BLaER1 treated with 17β-estradiol and CSF1 and Interleukin-3, amounts not matched to agents 10 nM and 100 nM (cell line): Measurements from ENCODE around the gene AXDND1.

ENCODE experiments used
- H3K27ac ChIP-seq, 11 experiments: shearing (Covaris generic); formaldehyde crosslinking; 2 replicates each; pipeline ENCODE4 v1.8.1; 2022
- H3K27me3 ChIP-seq, 11 experiments: shearing (Covaris generic); formaldehyde crosslinking; 2 replicates each; pipeline ENCODE4 v1.8.1; 2022
- H3K36me3 ChIP-seq, 11 experiments: shearing (Covaris generic); formaldehyde crosslinking; 2 replicates each; pipeline ENCODE4 v1.8.1; 2022
- H3K4me1 ChIP-seq, 10 experiments: shearing (Covaris generic); formaldehyde crosslinking; 2 replicates each; pipeline ENCODE4 v1.8.1; 2022
- H3K4me2 ChIP-seq, 11 experiments: shearing (Covaris generic); formaldehyde crosslinking; 2 replicates each; pipeline ENCODE4 v1.8.1; 2022
- H3K4me3 ChIP-seq, 10 experiments: shearing (Covaris generic); formaldehyde crosslinking; 2 replicates each; pipeline ENCODE4 v1.8.1; 2022
- H3K9ac ChIP-seq, 11 experiments: shearing (Covaris generic); formaldehyde crosslinking; 2 replicates each; pipeline ENCODE4 v1.8.1; 2022
- H3K9me3 ChIP-seq, 11 experiments: shearing (Covaris generic); formaldehyde crosslinking; replicated peaks in 1 of 11; 2 replicates each; pipeline ENCODE4 v1.8.1; 2022
- H4K20me1 ChIP-seq, 11 experiments: shearing (Covaris generic); formaldehyde crosslinking; 2 replicates each; pipeline ENCODE4 v1.8.1; 2022
- Cebpa-rat ChIP-seq, 11 experiments: shearing (Covaris generic); IDR thresholded peaks; 2 replicates each; pipeline ENCODE4 v1.8.1; 2022

The AXDND1 gene

GRCh38 chr1:179327679-179328078 lies 38.1 kb upstream of the AXDND1 start:
- no peak overlapping the region for H3K4me2 ChIP-seq
- H3K4me1 ChIP-seq = 0 out of 20 replicates have a peak, but pooled peaks cover 0 to 7% (median 0%) of the 10 kb centered on the region in 10 experiments
- peak overlapping the region in 3 of 11 experiments; percentile 5 to 64 (median 59); a peak in 4 of 22 replicates for H3K27ac ChIP-seq
- no peaks in the 10 kb centered on the region for H3K27me3 ChIP-seq
- H4K20me1 ChIP-seq = no peaks in the 10 kb centered on the region
- peaks cover 58 to 94% (median 72%) of the 10 kb centered on the region in 11 experiments for H3K36me3 ChIP-seq
- H3K9ac ChIP-seq = no peak overlapping the region
- no peak for TF ChIP-seq Cebpa-rat (IDR thresholded peaks at IDR 0.05)
- no peak overlapping the region for H3K4me3 ChIP-seq
- peaks cover 14 to 24% (median 18%) of the 10 kb centered on the region in 11 experiments; a peak in 21 of 22 replicates for H3K9me3 ChIP-seq

GRCh38 chr1:179329862-179330261 lies 35.9 kb upstream of the AXDND1 start:
- H3K27ac ChIP-seq = no peak overlapping the region
- no peak overlapping the region for H3K9ac ChIP-seq
- H3K9me3 ChIP-seq = peaks cover 14 to 24% (median 18%) of the 10 kb centered on the region in 11 experiments; a peak in 21 of 22 replicates
- no peak for TF ChIP-seq Cebpa-rat (IDR thresholded peaks at IDR 0.05)
- H3K4me2 ChIP-seq = no peak overlapping the region
- no peak overlapping the region for H3K4me3 ChIP-seq
- H3K4me1 ChIP-seq = 0 out of 20 replicates have a peak, but pooled peaks cover 0 to 7% (median 0%) of the 10 kb centered on the region in 10 experiments
- H3K27me3 ChIP-seq = no peaks in the 10 kb centered on the region
- peaks cover 44 to 94% (median 68%) of the 10 kb centered on the region in 11 experiments for H3K36me3 ChIP-seq
- no peaks in the 10 kb centered on the region for H4K20me1 ChIP-seq

GRCh38 chr1:179334440-179334839 lies 31.3 kb upstream of the AXDND1 start:
- peaks cover 5 to 8% (median 7%) of the 10 kb centered on the region in 11 experiments; a peak in 20 of 22 replicates for H3K9me3 ChIP-seq
- no peak overlapping the region for H3K4me2 ChIP-seq
- no peak overlapping the region for H3K9ac ChIP-seq
- peaks cover 29 to 92% (median 57%) of the 10 kb centered on the region in 11 experiments for H3K36me3 ChIP-seq
- no peaks in the 10 kb centered on the region for H3K4me1 ChIP-seq
- H3K27ac ChIP-seq = no peak overlapping the region
- H4K20me1 ChIP-seq = 0 out of 22 replicates have a peak, but pooled peaks cover 0 to 4% (median 0%) of the 10 kb centered on the region in 11 experiments
- no peak for TF ChIP-seq Cebpa-rat (IDR thresholded peaks at IDR 0.05)
- no peaks in the 10 kb centered on the region for H3K27me3 ChIP-seq
- H3K4me3 ChIP-seq = no peak overlapping the region

- H3K4me2 ChIP-seq = no peak overlapping the region
- TF ChIP-seq Cebpa-rat (IDR thresholded peaks at IDR 0.05) = no peak
- H4K20me1 ChIP-seq = 0 out of 22 replicates have a peak, but pooled peaks cover 0 to 4% (median 0%) of the 10 kb centered on the region in 11 experiments
- H3K27ac ChIP-seq = no peak overlapping the region
- H3K27me3 ChIP-seq = no peaks in the 10 kb centered on the region
- H3K4me1 ChIP-seq = peaks cover 0 to 6% (median 2%) of the 10 kb centered on the region in 10 experiments; a peak in 11 of 20 replicates
- H3K4me3 ChIP-seq = no peak overlapping the region
- peaks cover 30 to 90% (median 63%) of the 10 kb centered on the region in 11 experiments for H3K36me3 ChIP-seq
- H3K9ac ChIP-seq = no peak overlapping the region
- H3K9me3 ChIP-seq = no peaks in the 10 kb centered on the region
Observed at GRCh38 chr1:179337288-179337687, 28.5 kb upstream of the AXDND1 start.

- peaks cover 37 to 90% (median 67%) of the 10 kb centered on the region in 11 experiments for H3K36me3 ChIP-seq
- no peak overlapping the region for H3K4me2 ChIP-seq
Observed at GRCh38 chr1:179337942-179338560, 27.7 kb upstream of the AXDND1 start.

GRCh38 chr1:179340918-179341317 lies 24.9 kb upstream of the AXDND1 start:
- Histone ChIP-seq H3K4me1 (peaks cover 0 to 6% (median 2%) of the 10 kb centered on the region in 10 experiments; a peak in 11 of 20 replicates), H3K4me2 (peak overlapping the region in 3 of 11 experiments; percentile 20 to 35 (median 24); a peak in 3 of 22 replicates), H3K4me3 (no peak overlapping the region), H3K9me3 (no peaks in the 10 kb centered on the region), H3K36me3 (peaks cover 52 to 90% (median 76%) of the 10 kb centered on the region in 11 experiments), H3K9ac (no peak overlapping the region), H3K27me3 (no peaks in the 10 kb centered on the region), H3K27ac (no peak overlapping the region), H4K20me1 (0 out of 22 replicates have a peak, but pooled peaks cover 0 to 4% (median 0%) of the 10 kb centered on the region in 11 experiments)
- TF ChIP-seq Cebpa-rat (IDR thresholded peaks at IDR 0.05) = no peak

More at GRCh38 chr1:179337942-179338560, 27.7 kb upstream of the AXDND1 start:
- Histone ChIP-seq H3K27me3 (no peaks in the 10 kb centered on the region), H3K4me3 (no peak overlapping the region), H3K4me1 (peaks cover 0 to 6% (median 2%) of the 10 kb centered on the region in 10 experiments; a peak in 11 of 20 replicates), H3K27ac (no peak overlapping the region), H3K9me3 (no peaks in the 10 kb centered on the region), H4K20me1 (0 out of 22 replicates have a peak, but pooled peaks cover 0 to 4% (median 0%) of the 10 kb centered on the region in 11 experiments), H3K9ac (no peak overlapping the region)
- no peak for TF ChIP-seq Cebpa-rat (IDR thresholded peaks at IDR 0.05)

GRCh38 chr1:179341943-179342547 lies 23.7 kb upstream of the AXDND1 start:
- H3K9ac ChIP-seq = no peak overlapping the region
- H3K4me2 ChIP-seq = no peak overlapping the region
- H3K4me3 ChIP-seq = no peak overlapping the region
- peaks cover 56 to 90% (median 78%) of the 10 kb centered on the region in 11 experiments for H3K36me3 ChIP-seq
- no peaks in the 10 kb centered on the region for H3K9me3 ChIP-seq
- H3K27me3 ChIP-seq = no peaks in the 10 kb centered on the region
- H4K20me1 ChIP-seq = 0 out of 22 replicates have a peak, but pooled peaks cover 0 to 4% (median 0%) of the 10 kb centered on the region in 11 experiments
- no peak overlapping the region for H3K27ac ChIP-seq
- no peak for TF ChIP-seq Cebpa-rat (IDR thresholded peaks at IDR 0.05)
- H3K4me1 ChIP-seq = peaks cover 0 to 6% (median 2%) of the 10 kb centered on the region in 10 experiments; a peak in 11 of 20 replicates

GRCh38 chr1:179342740-179343404 lies 22.9 kb upstream of the AXDND1 start:
- H3K27ac ChIP-seq = no peak overlapping the region
- H3K27me3 ChIP-seq = no peaks in the 10 kb centered on the region
- no peak overlapping the region for H3K4me3 ChIP-seq
- H3K4me1 ChIP-seq = peaks cover 0 to 6% (median 2%) of the 10 kb centered on the region in 10 experiments; a peak in 11 of 20 replicates
- TF ChIP-seq Cebpa-rat (IDR thresholded peaks at IDR 0.05) = no peak
- no peak overlapping the region for H3K4me2 ChIP-seq
- 0 out of 22 replicates have a peak, but pooled peaks cover 0 to 4% (median 0%) of the 10 kb centered on the region in 11 experiments for H4K20me1 ChIP-seq
- peaks cover 61 to 91% (median 80%) of the 10 kb centered on the region in 11 experiments for H3K36me3 ChIP-seq
- H3K9ac ChIP-seq = no peak overlapping the region
- H3K9me3 ChIP-seq = no peaks in the 10 kb centered on the region
